Esophagus squamous epithelium (tissue), 5 donors: ENCODE results near the gene CORO7. TPM values are rescaled to one million over a fixed set of nuclear protein-coding genes. Genes with fewer than 3 reads are reported as not detected.

ENCODE experiments used
- DNase-seq: peaks from one replicate; lab custom pipeline; 2025; lab: John Stamatoyannopoulos, UW
- H3K27ac ChIP-seq, 4 donors: fragments of 200-600 bp; sonication (generic); one replicate each; pipeline ENCODE4 v1.5.1; 2016 to 2019; ENCODE audit warnings: mild to moderate bottlenecking in 1 of 4
- H3K27me3 ChIP-seq, 4 donors: fragments of 200-600 bp; sonication (generic); 1 replicate in 3 of 4; 2 replicates in 1 of 4; pipeline versions ENCODE4 v1.5.1 to v1.6.0; 2017 to 2021; ENCODE audit warnings: antibody characterized with exemption in 1 of 4
- H3K36me3 ChIP-seq, 3 donors: fragments of 200-600 bp; sonication (generic); one replicate each; pipeline ENCODE4 v1.5.1; 2016 to 2019
- H3K4me1 ChIP-seq, 3 donors: fragments of 200-600 bp; sonication (generic); one replicate each; pipeline ENCODE4 v1.5.1; 2017 to 2019
- H3K4me3 ChIP-seq, 4 donors: fragments of 200-600 bp; sonication (generic); 1 replicate in 3 of 4; 2 replicates in 1 of 4; pipeline ENCODE4 v1.5.1; 2016 to 2019; ENCODE audit warnings: mild to moderate bottlenecking in 2 of 4, moderate library complexity in 1 of 4
- H3K9me3 ChIP-seq, 3 donors: fragments of 200-600 bp; sonication (generic); one replicate each; pipeline ENCODE4 v1.5.1; 2016 to 2019
- POLR2A ChIP-seq, 4 donors: fragments of 450-650 bp; IDR thresholded peaks; one replicate each; pipeline ENCODE4 v1.6.1; 2017; ENCODE audit warnings: antibody characterized with exemption in 4 of 4, mild to moderate bottlenecking in 4 of 4, moderate library complexity in 3 of 4
- WGBS, 2 donors: methylation state at CpG; one replicate each; pipeline ENCODE4 v1.1.5; 2018; 5-methylcytosine and 5-hydroxymethylcytosine counted together
- intact Hi-C: fragments of 100-400 bp; cut with DNase I; formaldehyde crosslinking; loops from one replicate; pipeline ENCODE4 v1.15.0; 2022
- total RNA-seq, 4 donors: library from RNA; depleted of rRNA; stranded (reverse); fragments of >200 nt; gene quantifications; one replicate each; pipeline ENCODE4 v1.1.0, GENCODE V29; 2016
- TF ChIP-seq, protein P1 (sequence below), 6 experiments: fragments of 450-650 bp in 4 of 6; fragments of 200-600 bp in 2 of 6; sonication (generic) in 2 of 6; IDR thresholded peaks; one replicate each; pipeline ENCODE4 v1.5.1; 2016 to 2019; ENCODE audit warnings: antibody characterized with exemption in 6 of 6, mild to moderate bottlenecking in 4 of 6, moderate library complexity in 4 of 6
- donor health status: DM: yes; HTN: yes; CAD: no.

CORO7 gene
- total RNA-seq, 4 donors from 2014 or later, result 15.8 to 25.9 (median 17.8) TPM

DNA sequence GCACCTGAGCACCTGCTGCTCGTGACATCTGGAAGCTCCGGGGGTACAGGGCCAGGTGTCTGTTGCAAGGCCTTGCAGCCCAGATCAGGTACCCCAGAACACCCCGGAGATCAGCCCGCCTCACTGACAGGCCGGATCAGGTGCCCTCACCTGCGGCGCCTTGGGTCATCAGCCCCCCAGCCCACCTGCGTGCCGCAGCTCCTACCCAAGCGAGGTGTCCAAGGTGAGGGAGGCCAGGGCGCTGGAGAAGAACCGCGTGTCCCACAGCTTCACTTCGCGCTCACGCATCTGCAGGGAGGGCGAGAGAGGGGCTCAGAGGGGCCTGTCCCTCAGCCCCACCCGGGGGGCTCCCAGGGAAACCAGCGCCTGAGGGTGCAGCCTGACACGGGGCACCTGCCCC lies 28.6 kb downstream of the CORO7 start:
- DNase-seq, result no peak
- TF ChIP-seq POLR2A (IDR thresholded peaks at IDR 0.05), result no peak
- TF ChIP-seq, protein P1, sequence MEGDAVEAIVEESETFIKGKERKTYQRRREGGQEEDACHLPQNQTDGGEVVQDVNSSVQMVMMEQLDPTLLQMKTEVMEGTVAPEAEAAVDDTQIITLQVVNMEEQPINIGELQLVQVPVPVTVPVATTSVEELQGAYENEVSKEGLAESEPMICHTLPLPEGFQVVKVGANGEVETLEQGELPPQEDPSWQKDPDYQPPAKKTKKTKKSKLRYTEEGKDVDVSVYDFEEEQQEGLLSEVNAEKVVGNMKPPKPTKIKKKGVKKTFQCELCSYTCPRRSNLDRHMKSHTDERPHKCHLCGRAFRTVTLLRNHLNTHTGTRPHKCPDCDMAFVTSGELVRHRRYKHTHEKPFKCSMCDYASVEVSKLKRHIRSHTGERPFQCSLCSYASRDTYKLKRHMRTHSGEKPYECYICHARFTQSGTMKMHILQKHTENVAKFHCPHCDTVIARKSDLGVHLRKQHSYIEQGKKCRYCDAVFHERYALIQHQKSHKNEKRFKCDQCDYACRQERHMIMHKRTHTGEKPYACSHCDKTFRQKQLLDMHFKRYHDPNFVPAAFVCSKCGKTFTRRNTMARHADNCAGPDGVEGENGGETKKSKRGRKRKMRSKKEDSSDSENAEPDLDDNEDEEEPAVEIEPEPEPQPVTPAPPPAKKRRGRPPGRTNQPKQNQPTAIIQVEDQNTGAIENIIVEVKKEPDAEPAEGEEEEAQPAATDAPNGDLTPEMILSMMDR (IDR thresholded peaks at IDR 0.05), result no peak
- H3K4me1 ChIP-seq, result peaks cover 9 to 57% (median 9%) of the 10 kb centered on the region in 3 donors

DNA sequence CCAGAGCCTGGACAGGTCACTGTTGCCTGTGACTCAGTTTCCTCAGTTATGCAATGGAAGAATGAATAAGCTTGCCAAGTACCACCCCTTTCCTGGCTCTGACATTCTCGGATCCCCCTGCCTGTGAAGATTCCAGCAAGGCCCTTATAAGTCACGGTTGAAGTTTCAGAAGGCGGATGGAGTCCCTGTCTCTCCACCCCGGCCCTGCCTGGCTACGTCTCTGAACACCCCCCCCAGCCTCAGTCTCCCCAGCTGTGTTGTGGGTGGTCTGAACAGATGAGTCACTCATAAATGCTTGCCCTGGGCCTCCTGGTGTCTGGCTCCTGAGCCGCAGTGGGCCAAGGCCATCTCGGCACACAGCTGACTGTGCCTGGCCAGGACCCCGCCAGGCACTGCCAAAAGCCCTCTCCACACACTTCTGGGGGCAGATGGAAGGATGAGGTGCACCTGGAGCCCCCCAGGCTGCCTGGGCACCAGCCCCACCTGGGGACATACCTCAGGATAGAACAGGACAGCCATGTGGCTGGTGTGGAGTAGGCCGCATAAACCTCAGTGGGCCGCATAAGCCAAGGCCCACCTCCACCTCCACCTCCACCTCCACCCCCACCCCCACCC lies 29.3 kb downstream of the CORO7 start:
- TF ChIP-seq, protein P1 (IDR thresholded peaks at IDR 0.05), result no peak
- no peak for TF ChIP-seq POLR2A (IDR thresholded peaks at IDR 0.05)
- 74% methylated on average over 5 of the region's 10 CpGs; no CpG with 5 or more reads in 1 of the 2 donors for WGBS, 2 donors
- H3K4me1 ChIP-seq, result peaks cover 1 to 50% (median 2%) of the 10 kb centered on the region in 3 donors
- peaks cover 0 to 76% (median 18%) of the 10 kb centered on the region in 3 donors for H3K36me3 ChIP-seq
- no peak overlapping the region for H3K4me3 ChIP-seq
- no peaks in the 10 kb centered on the region for H3K27me3 ChIP-seq
- intact Hi-C loops, result no loop called here
- H3K27ac ChIP-seq, result peak overlapping the region in 3 of 4 donors; percentile 59 to 65 (median 64)
- DNase-seq, result no peak
- no peaks in the 10 kb centered on the region for H3K9me3 ChIP-seq

More for the DNA sequence above, 28.6 kb downstream of the CORO7 start:
- Histone ChIP-seq H3K27me3 (no peaks in the 10 kb centered on the region), H3K36me3 (peaks cover 0 to 68% (median 14%) of the 10 kb centered on the region in 3 donors), H3K9me3 (no peaks in the 10 kb centered on the region), H3K4me3 (no peak overlapping the region), H3K27ac (peak overlapping the region in 3 of 4 donors; percentile 59 to 65 (median 64))
- intact Hi-C loops, result no loop called here
- WGBS, 2 donors, result 93 to 94% methylated on average over 5 to 6 of the region's 20 CpGs

DNA sequence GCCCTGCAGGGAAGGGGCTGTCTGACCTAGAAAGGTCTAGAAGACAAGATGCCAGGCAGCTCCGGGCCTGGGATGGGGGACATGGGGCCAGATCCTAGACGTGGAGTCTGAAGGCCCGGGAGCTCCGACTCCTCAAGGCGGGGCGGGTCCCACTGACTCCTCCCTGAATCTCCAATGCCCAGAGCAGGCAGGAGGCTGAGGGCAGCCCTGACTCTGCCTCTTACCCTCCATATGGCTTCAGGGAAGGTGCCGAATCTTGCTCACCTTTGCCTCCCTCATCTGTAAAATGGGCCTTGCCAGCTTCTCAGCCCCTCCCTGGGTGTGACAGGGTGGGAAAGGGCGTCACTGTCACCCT lies 30.0 kb downstream of the CORO7 start:
- Histone ChIP-seq H3K9me3 (no peaks in the 10 kb centered on the region), H3K4me1 (peaks cover 0 to 44% (median 0%) of the 10 kb centered on the region in 3 donors), H3K4me3 (no peak overlapping the region), H3K27me3 (no peaks in the 10 kb centered on the region), H3K27ac (peak overlapping the region in 3 of 4 donors; percentile 59 to 65 (median 64)), H3K36me3 (peaks cover 0 to 82% (median 20%) of the 10 kb centered on the region in 3 donors)
- TF ChIP-seq, protein P1 (IDR thresholded peaks at IDR 0.05), result no peak
- no peak for TF ChIP-seq POLR2A (IDR thresholded peaks at IDR 0.05)
- WGBS, 2 donors, result 57 to 69% methylated on average over 1 to 7 of the region's 8 CpGs
- intact Hi-C loops, result no loop called here
- no peak for DNase-seq

DNA sequence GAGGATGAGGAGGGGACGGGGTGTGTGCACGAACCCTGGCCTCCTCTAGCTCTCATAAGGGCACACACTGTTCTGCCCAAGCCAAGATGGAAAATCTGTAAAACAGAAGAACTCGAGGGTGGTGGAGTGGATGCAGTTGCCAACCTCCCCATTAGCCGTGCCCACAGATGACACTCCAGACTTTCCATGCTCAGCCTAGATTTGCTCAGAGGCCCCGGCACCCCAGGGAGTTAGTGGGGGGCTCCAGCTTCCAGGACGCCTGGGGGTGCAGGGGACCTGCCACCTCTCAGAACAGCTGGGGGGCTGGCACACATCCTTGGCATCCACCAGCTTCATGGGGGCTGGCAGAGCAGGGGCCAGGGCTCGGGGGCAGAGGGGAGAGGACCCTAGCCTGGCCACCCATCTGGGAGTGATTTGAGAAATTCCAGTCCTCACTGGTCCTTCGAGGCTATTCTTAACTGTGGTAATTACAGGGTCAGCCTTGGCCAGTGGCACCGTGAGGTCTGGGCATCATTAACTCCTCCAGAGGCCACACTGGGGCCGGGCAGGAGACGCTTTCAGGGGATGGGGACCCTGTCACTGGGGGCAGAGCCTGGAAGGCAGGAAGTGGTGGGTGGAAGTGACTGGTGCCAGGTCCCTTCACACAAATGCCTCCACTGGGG lies 30.5 kb downstream of the CORO7 start:
- intact Hi-C loops, result no loop called here
- WGBS, 2 donors, result 53 to 66% methylated on average over 3 to 4 of the region's 11 CpGs
- DNase-seq, result no peak
- no peaks in the 10 kb centered on the region for H3K27me3 ChIP-seq
- peak overlapping the region in 3 of 4 donors; percentile 59 to 65 (median 64) for H3K27ac ChIP-seq
- H3K9me3 ChIP-seq, result no peaks in the 10 kb centered on the region
- H3K36me3 ChIP-seq, result peaks cover 0 to 85% (median 20%) of the 10 kb centered on the region in 3 donors
- H3K4me3 ChIP-seq, result no peak overlapping the region
- TF ChIP-seq POLR2A (IDR thresholded peaks at IDR 0.05), result no peak
- TF ChIP-seq, protein P1 (IDR thresholded peaks at IDR 0.05), result no peak
- H3K4me1 ChIP-seq, result peaks cover 0 to 45% (median 0%) of the 10 kb centered on the region in 3 donors
